Stomach smooth muscle (tissue), 2 donors: ENCODE results near the gene INSL3.
"Not testable (repeated sequence)": the region's sequence is repeated elsewhere in the genome, so short reads cannot be mapped to it uniquely, and the experiment has no call there.

Source experiments
- H3K27ac ChIP-seq: one replicate; pipeline ENCODE4 v1.7.0; 2013; ENCODE audit warnings: mild to moderate bottlenecking, low read length, inconsistent platforms
- H3K27me3 ChIP-seq, 2 donors: one replicate each; pipeline ENCODE4 v1.7.0; 2013; ENCODE audit warnings: low read length in 2 of 2; ENCODE audit not compliant: insufficient read depth in 2 of 2, control insufficient read depth in 1 of 2
- H3K36me3 ChIP-seq, 2 donors: one replicate each; pipeline ENCODE4 v1.7.0; 2013; ENCODE audit warnings: low read length in 2 of 2; ENCODE audit not compliant: control insufficient read depth in 2 of 2, insufficient read depth in 2 of 2
- H3K4me1 ChIP-seq: one replicate; pipeline ENCODE4 v1.7.0; 2013; ENCODE audit warnings: low read length; ENCODE audit not compliant: control insufficient read depth, insufficient read depth
- H3K4me3 ChIP-seq, 2 donors: one replicate each; pipeline ENCODE4 v1.7.0; 2013; ENCODE audit warnings: low read length in 2 of 2
- H3K9ac ChIP-seq, 2 donors: one replicate each; pipeline ENCODE4 v1.7.0; 2013; ENCODE audit warnings: low read length in 2 of 2, mild to moderate bottlenecking in 1 of 2
- H3K9me3 ChIP-seq, 2 donors: one replicate each; pipeline ENCODE4 v1.7.0; 2013; ENCODE audit warnings: low read length in 2 of 2; ENCODE audit not compliant: control insufficient read depth in 2 of 2
- donor health status: healthy.
- donor health status: Pancreatic carcinoma.

The INSL3 gene

DNA sequence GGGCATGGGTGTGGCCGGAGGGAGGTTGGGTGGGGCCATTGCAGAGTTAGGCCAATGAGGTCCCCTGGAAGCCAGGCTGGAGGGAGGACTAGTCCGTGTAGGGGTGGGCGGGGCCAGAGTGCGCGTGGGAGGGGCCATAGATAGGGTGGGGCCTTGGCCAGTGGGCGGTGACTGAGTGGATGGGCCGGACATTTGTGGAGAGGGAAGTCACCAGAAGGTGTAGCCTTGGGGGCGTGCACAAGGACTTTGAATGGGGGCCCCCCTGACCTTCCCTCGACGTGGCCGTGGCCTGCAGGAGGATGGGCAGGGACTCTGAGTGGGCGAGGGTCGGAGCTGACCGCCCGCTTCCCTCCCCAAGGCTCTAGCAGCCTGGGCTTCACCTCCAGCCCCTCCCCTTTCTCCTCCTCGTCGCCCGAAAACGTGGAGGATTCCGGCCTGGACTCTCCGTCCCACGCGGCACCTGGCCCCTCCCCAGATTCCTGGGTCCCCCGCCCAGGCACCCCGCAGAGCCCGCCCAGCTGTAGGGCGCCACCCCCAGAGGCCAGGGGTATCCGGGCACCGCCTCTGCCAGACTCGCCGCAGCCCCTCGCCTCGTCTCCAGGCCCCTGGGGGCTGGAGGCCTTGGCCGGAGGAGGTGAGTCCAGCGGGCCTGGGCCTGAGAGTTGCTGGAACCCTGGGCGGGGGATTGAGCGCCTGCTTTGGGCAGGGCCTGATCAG lies 42.9 kb downstream of the INSL3 start:
- Histone ChIP-seq H3K4me3 (no peak overlapping the region), H3K36me3 (no peaks in the 10 kb centered on the region), H3K4me1 (peaks cover 5% of the 10 kb centered on the region), H3K27ac (no peak overlapping the region), H3K9me3 (no peaks in the 10 kb centered on the region), H3K9ac (no peak overlapping the region), H3K27me3 (peaks cover 19 to 31% of the 10 kb centered on the region in 2 donors)

DNA sequence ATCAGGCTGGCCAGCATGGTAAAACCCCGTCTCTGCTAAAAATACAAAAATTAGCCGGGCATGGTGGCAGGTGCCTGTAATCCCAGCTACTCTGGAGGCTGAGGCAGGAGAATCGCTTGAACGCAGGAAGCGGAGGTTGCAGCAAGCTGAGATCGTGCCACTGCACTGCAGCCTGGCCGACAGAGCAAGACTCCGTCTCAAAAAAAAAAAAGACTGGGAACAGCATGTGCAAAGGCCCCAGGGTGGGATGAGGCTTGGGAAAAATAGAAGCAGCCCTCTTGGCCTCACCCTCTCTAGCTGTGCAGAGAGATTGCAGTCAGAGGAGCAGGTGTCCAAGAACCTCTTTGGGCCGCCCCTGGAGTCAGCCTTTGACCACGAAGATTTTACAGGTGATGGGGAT lies 43.5 kb downstream of the INSL3 start:
- not testable (repeated sequence) for H3K27ac ChIP-seq, H3K4me1 ChIP-seq, H3K9me3 ChIP-seq, H3K36me3 ChIP-seq, H3K9ac ChIP-seq, H3K4me3 ChIP-seq
- peaks cover 19 to 30% of the 10 kb centered on the region in 2 donors for H3K27me3 ChIP-seq

DNA sequence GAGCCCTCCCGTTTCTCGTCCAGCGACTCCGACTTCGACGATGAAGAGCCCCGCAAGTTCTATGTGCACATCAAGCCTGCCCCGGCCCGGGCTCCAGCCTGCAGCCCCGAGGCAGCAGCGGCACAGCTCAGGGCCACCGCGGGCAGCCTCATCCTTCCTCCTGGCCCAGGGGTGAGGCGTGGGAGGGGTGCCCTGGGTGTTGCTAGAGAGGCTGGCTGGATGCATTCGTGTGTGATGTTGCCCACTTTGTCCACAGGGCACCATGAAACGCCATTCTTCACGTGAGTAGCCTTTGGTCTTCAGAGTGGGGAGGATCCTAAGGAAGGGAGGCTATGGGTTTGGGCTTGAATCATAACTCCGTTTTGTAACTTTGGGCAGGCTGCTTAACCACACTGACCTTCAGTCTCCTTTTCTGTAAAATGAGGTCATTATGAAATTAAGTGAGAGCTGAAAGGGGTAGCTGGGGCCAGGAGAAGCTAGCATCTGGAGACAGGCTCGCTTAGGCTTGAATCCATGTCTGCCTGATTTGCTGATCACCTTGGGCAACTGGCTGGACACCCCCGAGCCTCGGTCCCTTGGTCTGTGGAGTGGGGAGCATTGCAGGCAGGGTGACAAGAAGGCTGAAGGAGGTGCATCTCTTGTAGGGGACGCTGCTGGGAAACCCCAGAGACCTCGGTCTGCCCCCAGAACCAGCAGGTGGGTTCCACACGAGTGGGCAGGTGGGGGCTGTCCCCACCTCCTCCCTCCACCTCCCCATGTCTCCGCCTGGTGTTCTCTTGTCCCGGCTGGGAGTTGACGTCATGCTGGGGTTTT lies 45.1 kb downstream of the INSL3 start:
- Histone ChIP-seq H3K36me3 (no peaks in the 10 kb centered on the region), H3K27ac (no peak overlapping the region), H3K4me3 (no peak overlapping the region), H3K27me3 (peaks cover 19 to 28% of the 10 kb centered on the region in 2 donors), H3K4me1 (peaks cover 5% of the 10 kb centered on the region), H3K9me3 (no peaks in the 10 kb centered on the region), H3K9ac (no peak overlapping the region)

DNA sequence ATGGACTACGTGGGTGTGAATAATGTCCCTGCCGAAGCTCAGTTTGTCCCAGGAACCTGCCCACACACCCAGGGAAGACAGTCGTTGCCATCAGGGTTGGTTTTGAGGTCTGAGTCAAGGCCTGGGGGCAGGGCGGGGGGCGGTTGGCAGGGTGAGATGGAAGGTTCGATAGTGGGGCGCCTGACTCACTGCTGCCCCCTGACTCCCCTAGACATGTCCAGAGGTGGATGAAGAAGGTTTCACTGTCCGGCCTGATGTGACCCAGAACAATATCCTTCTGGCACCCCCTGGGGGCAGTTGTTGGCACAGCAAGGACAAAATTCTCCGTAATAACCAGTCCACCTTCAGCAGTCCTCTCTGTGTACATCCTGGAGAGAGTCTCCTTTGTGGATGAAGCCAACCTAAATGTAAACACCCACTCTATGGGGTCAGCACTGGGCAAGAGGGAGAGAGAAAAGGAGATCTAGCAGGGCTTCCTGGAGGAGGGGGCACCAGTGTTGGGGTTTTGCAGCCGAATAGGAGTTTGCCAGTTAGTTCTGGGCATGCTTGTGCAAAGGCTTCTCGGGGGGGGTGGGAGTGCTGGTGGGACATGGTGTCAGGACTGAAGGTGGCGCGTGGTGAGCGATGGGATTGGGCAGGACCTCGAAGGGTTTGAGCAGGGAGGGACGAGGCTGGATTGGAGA lies 45.9 kb downstream of the INSL3 start:
- H3K27ac ChIP-seq = no peak overlapping the region
- no peak overlapping the region for H3K4me3 ChIP-seq
- H3K4me1 ChIP-seq = peaks cover 5% of the 10 kb centered on the region
- no peaks in the 10 kb centered on the region for H3K9me3 ChIP-seq
- H3K36me3 ChIP-seq = no peaks in the 10 kb centered on the region
- no peak overlapping the region for H3K9ac ChIP-seq
- H3K27me3 ChIP-seq = peaks cover 14 to 23% of the 10 kb centered on the region in 2 donors

DNA sequence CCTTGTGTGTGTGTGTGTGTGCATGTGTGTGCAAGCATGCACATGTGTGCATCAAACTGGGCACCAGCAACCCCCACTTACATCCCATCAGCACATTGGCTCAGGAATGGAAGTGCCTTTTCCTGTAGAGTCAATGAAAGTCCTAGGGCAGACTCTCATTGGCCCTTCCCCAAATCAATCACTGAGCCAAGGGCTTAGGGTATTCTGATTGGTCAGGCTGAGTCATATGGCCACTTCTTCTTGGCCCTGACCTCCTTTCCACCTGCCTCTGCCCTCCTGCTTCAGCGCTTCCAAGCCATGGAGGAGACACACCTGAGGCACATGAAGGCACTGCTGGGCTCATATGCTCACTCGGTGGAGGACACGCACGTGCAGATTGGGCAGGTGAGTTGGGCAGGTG lies 49.1 kb downstream of the INSL3 start:
- Histone ChIP-seq H3K9me3 (no peaks in the 10 kb centered on the region), H3K36me3 (no peaks in the 10 kb centered on the region), H3K9ac (no peak overlapping the region), H3K4me3 (no peak overlapping the region), H3K27me3 (peaks cover 0 to 11% of the 10 kb centered on the region in 2 donors), H3K27ac (no peak overlapping the region), H3K4me1 (no peaks in the 10 kb centered on the region)

DNA sequence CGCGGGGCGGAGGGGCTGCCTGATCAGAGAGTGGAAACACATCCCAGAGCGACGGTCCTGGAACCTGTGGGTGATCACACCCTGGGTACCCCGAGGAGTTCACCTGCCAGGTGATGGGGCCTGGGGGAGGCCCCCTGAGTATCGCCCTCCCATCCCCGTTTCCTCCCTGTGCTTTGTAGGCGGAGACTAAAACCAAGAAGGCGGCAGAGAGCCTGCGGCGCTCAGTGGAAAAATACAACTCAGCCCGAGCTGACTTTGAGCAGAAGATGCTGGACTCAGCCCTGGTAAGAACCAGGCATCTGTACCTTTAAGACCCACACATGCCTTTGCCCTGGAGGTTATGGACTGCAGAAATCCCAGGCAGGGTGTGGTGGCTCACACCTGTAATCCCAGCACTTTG lies 50.7 kb downstream of the INSL3 start:
- Histone ChIP-seq H3K27me3 (peaks cover 0 to 10% of the 10 kb centered on the region in 2 donors), H3K4me1 (peaks cover 7% of the 10 kb centered on the region), H3K9me3 (no peaks in the 10 kb centered on the region), H3K36me3 (no peaks in the 10 kb centered on the region), H3K4me3 (no peak overlapping the region), H3K27ac (no peak overlapping the region), H3K9ac (no peak overlapping the region)

DNA sequence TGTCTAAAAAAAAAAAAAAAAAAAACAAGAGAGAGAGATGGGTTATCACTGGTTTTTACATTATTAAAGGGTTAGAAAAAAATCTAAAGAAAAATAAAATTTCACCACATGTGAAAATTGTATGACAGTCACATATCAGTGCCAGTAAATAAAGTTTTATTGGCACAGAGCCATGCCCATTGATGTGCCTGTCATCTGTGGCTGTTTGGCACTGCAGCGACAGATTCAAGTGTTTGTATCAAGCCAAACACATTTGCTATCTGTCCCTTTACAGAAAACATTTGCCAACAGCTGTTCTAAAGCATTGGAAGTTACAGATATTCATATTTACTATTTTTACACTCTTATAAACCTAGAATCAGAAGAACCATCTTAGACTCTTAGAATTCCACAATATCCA lies 53.8 kb downstream of the INSL3 start:
- H3K9ac ChIP-seq = no peak overlapping the region
- H3K36me3 ChIP-seq = no peaks in the 10 kb centered on the region
- H3K4me1 ChIP-seq = peaks cover 7% of the 10 kb centered on the region
- H3K27ac ChIP-seq = no peak overlapping the region
- no peak overlapping the region for H3K4me3 ChIP-seq
- no peaks in the 10 kb centered on the region for H3K9me3 ChIP-seq
- peaks cover 0 to 4% of the 10 kb centered on the region in 2 donors for H3K27me3 ChIP-seq

DNA sequence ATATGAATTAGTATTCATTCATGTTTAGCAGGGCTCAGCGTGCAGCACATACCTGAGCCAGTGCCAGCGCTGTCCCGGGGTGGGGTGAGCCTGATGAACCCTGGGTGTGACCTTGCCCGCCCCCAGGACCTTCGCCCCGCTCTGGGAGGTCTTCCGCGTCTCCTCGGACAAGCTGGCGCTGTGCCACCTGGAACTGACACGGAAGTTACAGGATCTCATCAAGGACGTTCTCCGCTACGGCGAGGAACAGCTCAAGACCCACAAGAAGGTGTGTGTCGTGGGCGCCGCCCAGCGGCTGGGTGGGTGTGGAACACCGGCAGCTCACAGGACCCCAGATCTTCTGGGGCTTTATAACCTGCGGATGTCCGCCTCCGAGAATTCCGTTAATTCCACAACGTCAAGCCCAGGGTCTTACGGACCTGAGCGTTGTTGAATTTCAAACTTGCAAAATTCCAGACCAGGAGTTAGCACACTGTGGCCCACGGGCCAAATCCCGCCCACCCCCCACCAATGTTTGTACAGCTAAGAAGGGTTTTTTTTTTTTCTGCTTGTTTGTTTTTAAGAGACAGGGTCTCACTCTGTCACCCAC lies 54.7 kb downstream of the INSL3 start:
- Histone ChIP-seq H3K9ac (no peak overlapping the region), H3K9me3 (no peaks in the 10 kb centered on the region), H3K4me3 (peak overlapping the region in 1 of 2 donors; percentile 57), H3K4me1 (peaks cover 7% of the 10 kb centered on the region), H3K27ac (no peak overlapping the region), H3K27me3 (peaks cover 0 to 4% of the 10 kb centered on the region in 2 donors), H3K36me3 (no peaks in the 10 kb centered on the region)
